IPS-18c (cell line): ENCODE results near the gene COL23A1.

ENCODE experiments used
- H3K4me3 ChIP-seq: 2 replicates; pipeline ENCODE4 v1.7.0; 2013; ENCODE audit warnings: low read depth, mild to moderate bottlenecking, low read length, moderate library complexity; ENCODE audit not compliant: insufficient read depth
- H3K9me3 ChIP-seq: one replicate; pipeline ENCODE4 v1.6.1; 2013; ENCODE audit warnings: mild to moderate bottlenecking, low read length, moderate library complexity; ENCODE audit not compliant: control insufficient read depth, insufficient read depth

Gene COL23A1

GRCh38 chr5:178396796-178397720 is 193.1 kb downstream of the COL23A1 start:
- Histone ChIP-seq H3K9me3 (peaks cover 2% of the 10 kb centered on the region), H3K4me3 (no peak overlapping the region)

- no peaks in the 10 kb centered on the region for H3K9me3 ChIP-seq
- no peak overlapping the region for H3K4me3 ChIP-seq
Observed at GRCh38 chr5:178394074-178394473, 196.1 kb downstream of the COL23A1 start.

GRCh38 chr5:178392931-178393394 is 197.2 kb downstream of the COL23A1 start:
- H3K4me3 ChIP-seq: no peak overlapping the region

GRCh38 chr5:178392386-178392785 is 197.8 kb downstream of the COL23A1 start:
- no peaks in the 10 kb centered on the region for H3K9me3 ChIP-seq
- no peak overlapping the region for H3K4me3 ChIP-seq

More at GRCh38 chr5:178392931-178393394, 197.2 kb downstream of the COL23A1 start:
- H3K9me3 ChIP-seq: no peaks in the 10 kb centered on the region

- H3K9me3 ChIP-seq: no peaks in the 10 kb centered on the region
- no peak overlapping the region for H3K4me3 ChIP-seq
Observed at GRCh38 chr5:178391480-178391879, 198.7 kb downstream of the COL23A1 start.

GRCh38 chr5:178389796-178390195 is 200.4 kb downstream of the COL23A1 start:
- Histone ChIP-seq H3K9me3 (no peaks in the 10 kb centered on the region), H3K4me3 (no peak overlapping the region)

- no peak overlapping the region for H3K4me3 ChIP-seq
- H3K9me3 ChIP-seq: no peaks in the 10 kb centered on the region
Observed at GRCh38 chr5:178389026-178389729, 201.0 kb downstream of the COL23A1 start.

GRCh38 chr5:178388386-178389025 is 201.7 kb downstream of the COL23A1 start:
- Histone ChIP-seq H3K4me3 (no peak overlapping the region), H3K9me3 (no peaks in the 10 kb centered on the region)

GRCh38 chr5:178387856-178388190 is 202.4 kb downstream of the COL23A1 start:
- Histone ChIP-seq H3K9me3 (no peaks in the 10 kb centered on the region), H3K4me3 (no peak overlapping the region)

GRCh38 chr5:178387061-178387855 is 202.9 kb downstream of the COL23A1 start:
- no peak overlapping the region for H3K4me3 ChIP-seq
- no peaks in the 10 kb centered on the region for H3K9me3 ChIP-seq

GRCh38 chr5:178386336-178386931 is 203.8 kb downstream of the COL23A1 start:
- Histone ChIP-seq H3K9me3 (no peaks in the 10 kb centered on the region), H3K4me3 (no peak overlapping the region)

- no peaks in the 10 kb centered on the region for H3K9me3 ChIP-seq
- H3K4me3 ChIP-seq: no peak overlapping the region
Observed at GRCh38 chr5:178385496-178385890, 204.7 kb downstream of the COL23A1 start.

GRCh38 chr5:178384816-178385495 is 205.2 kb downstream of the COL23A1 start:
- Histone ChIP-seq H3K9me3 (no peaks in the 10 kb centered on the region), H3K4me3 (no peak overlapping the region)

- no peak overlapping the region for H3K4me3 ChIP-seq
Observed at GRCh38 chr5:178383919-178384815, 206.0 kb downstream of the COL23A1 start.

GRCh38 chr5:178383301-178383918 is 206.8 kb downstream of the COL23A1 start:
- no peak overlapping the region for H3K4me3 ChIP-seq
- no peaks in the 10 kb centered on the region for H3K9me3 ChIP-seq

More at GRCh38 chr5:178383919-178384815, 206.0 kb downstream of the COL23A1 start:
- H3K9me3 ChIP-seq: no peaks in the 10 kb centered on the region
